NB4 (cell line): ENCODE results near the gene BMP4.

Experiments
- CTCF ChIP-seq: IDR thresholded peaks from one replicate; pipeline ENCODE4 v1.5.1; 2012; ENCODE audit warnings: low read depth, low read length
- MAX ChIP-seq: IDR thresholded peaks from 2 replicates; pipeline ENCODE4 v1.6.1; 2011; ENCODE audit warnings: low read depth, low read length
- MYC ChIP-seq: IDR thresholded peaks from 2 replicates; pipeline ENCODE4 v1.6.1; 2011; ENCODE audit warnings: low read depth, low read length
- POLR2A ChIP-seq: IDR thresholded peaks from 2 replicates; pipeline ENCODE4 v1.6.1; 2011; ENCODE audit warnings: mild to moderate bottlenecking; ENCODE audit not compliant: insufficient read length; ENCODE audit errors: extremely low read depth

GRCh38 chr14:54003064-54003463 is 46.4 kb upstream of the BMP4 start:
- TF ChIP-seq CTCF (no peak), POLR2A (no peak), MAX (no peak), MYC (no peak)
